K562 (cell line): ENCODE data around the gene RRAD. TPM values are rescaled to one million over a fixed set of nuclear protein-coding genes. Genes with fewer than 3 reads are reported as not detected.

Source experiments
- ADNP ChIP-seq: fragments of 200-800 bp; sonication (Bioruptor generic); IDR thresholded peaks from 2 replicates; pipeline ENCODE4 v1.6.1; 2016; ENCODE audit warnings: missing genetic modification characterization, missing compliant biosample characterization
- CREB3 ChIP-seq: fragments of 450-650 bp; conservative IDR thresholded peaks from 2 replicates; pipeline ENCODE4 v1.6.1; 2016; ENCODE audit warnings: missing genetic modification characterization, low read depth, mild to moderate bottlenecking, missing compliant biosample characterization, moderate library complexity
- DPF2 ChIP-seq: fragments of 450-650 bp; IDR thresholded peaks from 2 replicates; pipeline ENCODE4 v1.6.1; 2016
- ELF4 ChIP-seq: fragments of 450-650 bp; formaldehyde crosslinking; IDR thresholded peaks from 2 replicates; pipeline ENCODE4 v1.4.0; 2022; ENCODE audit warnings: missing genetic modification characterization
- HDAC2 ChIP-seq: fragments of 450-650 bp; IDR thresholded peaks from 2 replicates; pipeline ENCODE4 v1.6.1; 2016; ENCODE audit warnings: mild to moderate bottlenecking
- HNRNPUL1 ChIP-seq: fragments of 200-400 bp; formaldehyde crosslinking; IDR thresholded peaks from 2 replicates; pipeline ENCODE4 v1.6.1; 2017; ENCODE audit warnings: low read length
- KAT8 ChIP-seq: fragments of 450-650 bp; IDR thresholded peaks from 2 replicates; pipeline ENCODE4 v1.6.1; 2016; ENCODE audit warnings: low read depth, mild to moderate bottlenecking
- NR2C1 ChIP-seq, 2 experiments: fragments of 450-650 bp; IDR thresholded peaks; 2 replicates each; pipeline ENCODE4 v1.6.1; 2017; ENCODE audit warnings: mild to moderate bottlenecking in 2 of 2, antibody characterized with exemption in 1 of 2, inconsistent platforms in 1 of 2, missing compliant biosample characterization in 1 of 2, missing genetic modification characterization in 1 of 2
- PHB2 ChIP-seq: fragments of 450-650 bp; IDR thresholded peaks from 2 replicates; pipeline ENCODE4 v1.6.1; 2017; ENCODE audit warnings: low read depth
- PKNOX1 ChIP-seq: fragments of 450-650 bp; IDR thresholded peaks from 2 replicates; pipeline ENCODE4 v1.6.1; 2016
- POLR3A ChIP-seq: IDR thresholded peaks from 2 replicates; pipeline ENCODE4 v1.6.1; 2011; ENCODE audit warnings: borderline replicate concordance, mild to moderate bottlenecking, moderate library complexity; ENCODE audit not compliant: insufficient read length, insufficient read depth; ENCODE audit errors: extremely low read depth
- RBM25 ChIP-seq: fragments of 200-400 bp; formaldehyde crosslinking; IDR thresholded peaks from 2 replicates; pipeline ENCODE4 v1.6.1; 2018; ENCODE audit warnings: low read length, low read depth, moderate library complexity; ENCODE audit not compliant: severe bottlenecking
- RCOR1 ChIP-seq, 2 experiments: IDR thresholded peaks; 2 replicates each; pipeline ENCODE4 v1.6.1; 2012; ENCODE audit warnings: low read depth in 2 of 2, low read length in 2 of 2, borderline replicate concordance in 1 of 2, improper control_type of control experiment in 1 of 2
- SIN3A ChIP-seq, 2 experiments: fragments of 150-350 bp in 1 of 2; IDR thresholded peaks; 2 replicates each; pipeline ENCODE4 v1.6.1; 2011 to 2016; ENCODE audit warnings: borderline replicate concordance in 2 of 2, low read depth in 2 of 2, low read length in 2 of 2, mild to moderate bottlenecking in 2 of 2, moderate library complexity in 2 of 2; ENCODE audit not compliant: control insufficient read depth in 1 of 2
- SMARCC2 ChIP-seq: fragments of 450-650 bp; IDR thresholded peaks from 2 replicates; pipeline ENCODE4 v1.6.1; 2017; ENCODE audit warnings: antibody characterized with exemption, moderate library complexity, mild to moderate bottlenecking, low read depth
- THRAP3 ChIP-seq: fragments of 450-650 bp; IDR thresholded peaks from 2 replicates; pipeline ENCODE4 v1.6.1; 2016; ENCODE audit warnings: mild to moderate bottlenecking, inconsistent platforms, borderline replicate concordance
- ZC3H8 ChIP-seq: fragments of 450-650 bp; IDR thresholded peaks from 2 replicates; pipeline ENCODE4 v1.6.1; 2017
- ZKSCAN3 ChIP-seq: fragments of 250-450 bp; sonication (Bioruptor Pico); IDR thresholded peaks from 2 replicates; pipeline ENCODE4 v1.4.0; 2020
- ZNF12 ChIP-seq: sonication (generic); formaldehyde crosslinking; IDR thresholded peaks from 2 replicates; pipeline ENCODE4 v1.4.0; 2020; ENCODE audit warnings: mild to moderate bottlenecking, missing genetic modification reagents
- ZNF175 ChIP-seq: fragments of 200-800 bp; sonication (Bioruptor generic); IDR thresholded peaks from 2 replicates; pipeline ENCODE4 v1.6.1; 2016; ENCODE audit warnings: low read depth, mild to moderate bottlenecking, missing genetic modification characterization, missing compliant biosample characterization
- ZNF3 ChIP-seq: fragments of 250-450 bp; sonication (Bioruptor Pico); IDR thresholded peaks from 2 replicates; pipeline ENCODE4 v1.5.0; 2021; ENCODE audit warnings: mild to moderate bottlenecking, moderate library complexity
- ZNF384 ChIP-seq: IDR thresholded peaks from 2 replicates; pipeline ENCODE4 v1.6.1; 2012; ENCODE audit warnings: low read depth, low read length, improper control_type of control experiment
- ZNF586 ChIP-seq: fragments of 450-650 bp; formaldehyde crosslinking; conservative IDR thresholded peaks from 2 replicates; pipeline ENCODE4 v1.4.0; 2020; ENCODE audit warnings: mild to moderate bottlenecking, moderate library complexity
- ZNF644 ChIP-seq: fragments of 200-800 bp; sonication (Bioruptor generic); IDR thresholded peaks from 2 replicates; pipeline ENCODE4 v1.6.1; 2016; ENCODE audit warnings: low read depth, missing genetic modification characterization, missing compliant biosample characterization
- ZNF76 ChIP-seq: fragments of 250-450 bp; sonication (Bioruptor Pico); IDR thresholded peaks from 2 replicates; pipeline ENCODE4 v1.4.0; 2020; ENCODE audit warnings: mild to moderate bottlenecking, moderate library complexity, borderline replicate concordance
- polyA plus RNA-seq, 8 experiments: library from polyadenylated mRNA; depleted of rRNA in 4 of 8; stranded (reverse) in 5 of 8; unstranded in 3 of 8; fragments of >200 nt; fragmentation: Nextera tagmentation in 2 of 8; fragmentation: Illumina TruSeq in 1 of 8; extraction: Ambion mirVana in 2 of 8; extraction: Trizol in 1 of 8; gene quantifications; 2 replicates each; pipeline versions ENCODE4 v1.2.1 to v1.2.3, GENCODE V29; 2011 to 2014; ENCODE audit warnings: inconsistent platforms in 1 of 8, missing spikeins in 1 of 8
- total RNA-seq, 7 experiments: library from RNA; depleted of rRNA in 6 of 7; stranded (reverse); fragments of >200 nt in 6 of 7; fragmentation: Illumina TruSeq in 2 of 7; extraction: Trizol in 2 of 7; gene quantifications; 2 replicates each; pipeline versions ENCODE4 v1.2.1 to v1.2.3, GENCODE V29; 2011 to 2021; ENCODE audit warnings: low replicate concordance in 1 of 7
- TF ChIP-seq, protein P1 (sequence below): IDR thresholded peaks from 2 replicates; pipeline ENCODE4 v1.6.1; 2016; ENCODE audit warnings: missing genetic modification characterization, missing compliant biosample characterization

RRAD gene
- total and polyA plus RNA-seq, 9 of the 15 experiments (the other 6 are each of a cell fraction or from before 2014, with no cell fraction given) = 0.09 to 0.20 (median 0.13) TPM; not detected in 5

DNA sequence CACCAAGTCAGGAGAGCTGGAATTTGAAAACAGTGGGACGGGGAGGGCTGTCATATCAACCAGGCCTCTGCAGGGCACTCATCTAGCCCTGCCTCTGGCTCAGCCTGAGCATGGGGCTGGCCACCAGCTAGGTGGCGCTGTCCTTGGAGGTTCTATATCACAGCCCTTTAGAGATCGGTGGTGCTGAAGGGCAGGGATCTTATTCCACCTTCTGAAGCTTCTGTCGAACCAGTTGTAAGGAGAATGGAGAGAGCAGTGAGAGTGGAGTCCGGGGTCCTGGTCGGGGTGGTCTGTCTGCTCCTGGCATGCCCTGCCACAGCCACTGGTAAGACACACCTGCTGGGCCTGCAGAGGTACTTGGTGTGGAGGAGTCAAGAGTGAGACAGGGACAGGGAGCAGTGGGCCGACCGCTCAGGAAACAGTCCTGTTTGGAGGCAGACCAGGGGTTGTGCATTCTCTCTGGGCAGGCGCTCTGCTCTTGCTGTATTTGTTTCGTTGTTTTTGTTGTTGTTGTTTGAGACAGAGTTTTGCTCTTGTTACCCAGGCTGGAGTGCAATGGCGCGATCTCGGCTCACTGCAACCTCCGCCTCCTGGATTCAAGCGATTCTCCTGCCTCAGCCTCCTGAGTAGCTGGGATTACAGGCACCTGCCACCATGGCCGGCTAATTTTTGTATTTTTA is 35.9 kb upstream of the RRAD start, which contains the start of gene CES3 (continued):
- TF ChIP-seq SMARCC2 = 0 out of 2 replicates have a peak, but pooled peaks have one; percentile 23
- no peak for TF ChIP-seq ZNF586 (CRISPR knock-in tag)
- no peak for TF ChIP-seq DPF2
- TF ChIP-seq PHB2 = no peak
- no peak for TF ChIP-seq ZKSCAN3 (CRISPR knock-in tag)
- TF ChIP-seq ZNF3 (CRISPR knock-in tag) = no peak
- TF ChIP-seq NR2C1 (IDR thresholded peaks at IDR 0.05) = no peak
- TF ChIP-seq NR2C1 (tag; IDR thresholded peaks at IDR 0.05) = no peak
- no peak for TF ChIP-seq RBM25
- TF ChIP-seq ELF4 (CRISPR knock-in tag) = no peak
- TF ChIP-seq, protein P1, sequence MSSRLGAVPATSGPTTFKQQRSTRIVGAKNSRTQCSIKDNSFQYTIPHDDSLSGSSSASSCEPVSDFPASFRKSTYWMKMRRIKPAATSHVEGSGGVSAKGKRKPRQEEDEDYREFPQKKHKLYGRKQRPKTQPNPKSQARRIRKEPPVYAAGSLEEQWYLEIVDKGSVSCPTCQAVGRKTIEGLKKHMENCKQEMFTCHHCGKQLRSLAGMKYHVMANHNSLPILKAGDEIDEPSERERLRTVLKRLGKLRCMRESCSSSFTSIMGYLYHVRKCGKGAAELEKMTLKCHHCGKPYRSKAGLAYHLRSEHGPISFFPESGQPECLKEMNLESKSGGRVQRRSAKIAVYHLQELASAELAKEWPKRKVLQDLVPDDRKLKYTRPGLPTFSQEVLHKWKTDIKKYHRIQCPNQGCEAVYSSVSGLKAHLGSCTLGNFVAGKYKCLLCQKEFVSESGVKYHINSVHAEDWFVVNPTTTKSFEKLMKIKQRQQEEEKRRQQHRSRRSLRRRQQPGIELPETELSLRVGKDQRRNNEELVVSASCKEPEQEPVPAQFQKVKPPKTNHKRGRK = no peak
- TF ChIP-seq ZNF12 (CRISPR knock-in tag) = no peak
- TF ChIP-seq PKNOX1 = peak; percentile 34; the same call in 1 of the 2 replicates
- TF ChIP-seq HNRNPUL1 = no peak
- TF ChIP-seq ADNP = no peak
- TF ChIP-seq KAT8 = no peak
- no peak for TF ChIP-seq HDAC2
- 0 out of 2 replicates have a peak, but pooled peaks have one; percentile 42 for TF ChIP-seq THRAP3
- TF ChIP-seq ZNF384 = no peak
- no peak for TF ChIP-seq ZNF175 (CRISPR knock-in tag)
- no peak for TF ChIP-seq ZNF644 (tag)
- no peak for TF ChIP-seq POLR3A
- no peak for TF ChIP-seq ZC3H8
- no peak for TF ChIP-seq ZNF76
- no peak for TF ChIP-seq SIN3A (IDR thresholded peaks at IDR 0.05; ENCODE audit: borderline replicate concordance in 2 of 2, control insufficient read depth in 1 of 2, low read depth in 2 of 2, low read length in 2 of 2)
- TF ChIP-seq CREB3 (tag) = no peak
- peak in 1 of 2 experiments; percentile 42; a peak in 1 of 4 replicates for TF ChIP-seq RCOR1 (IDR thresholded peaks at IDR 0.05; ENCODE audit: borderline replicate concordance in 1 of 2, low read depth in 2 of 2, low read length in 2 of 2)
